ENCODE measurements around the gene CHD2. TPM values are rescaled to one million over a fixed set of nuclear protein-coding genes. Genes with fewer than 3 reads are reported as not detected.

The CHD2 gene
- total RNA-seq, 1 experiment from 2014 or later: 63.3 TPM

GRCh38 chr15:92997821-92998220 lies 97.7 kb downstream of the CHD2 start:
- no peak overlapping the region for H3K18ac ChIP-seq (ENCODE audit: insufficient read length, low read depth, low read length)
- DNase-seq: no peak
- H3T11ph ChIP-seq (ENCODE audit: low read length): no peak overlapping the region
- no peak overlapping the region for H3K4me2 ChIP-seq (ENCODE audit: insufficient read depth, insufficient read length, low read length)
- H2BK12ac ChIP-seq (ENCODE audit: insufficient read length, low read depth, low read length): no peak overlapping the region
- Mint-ChIP-seq H3K4me1 (no peaks in the 10 kb centered on the region), H3K36me3 (ENCODE audit: insufficient read depth in 1 of 3, low read depth in 3 of 3) (peaks cover 63 to 88% (median 87%) of the 10 kb centered on the region in 3 experiments), H3K9me3 (no peaks in the 10 kb centered on the region), H3K4me3 (no peak overlapping the region), H3K27ac (no peak overlapping the region; a peak in 3 of 7 replicates), H3K27me3 (ENCODE audit: low read depth) (no peaks in the 10 kb centered on the region)
- H3K14ac ChIP-seq (ENCODE audit: insufficient read depth, low read length): no peak overlapping the region
- H3K4me1 ChIP-seq (ENCODE audit: insufficient read depth, low read length): no peaks in the 10 kb centered on the region
- WGBS (ENCODE audit: extremely low coverage, insufficient read length, low lambda C conversion rate): no CpG with 5 or more reads among the region's 6 CpGs
- H3K4ac ChIP-seq (ENCODE audit: low read depth, low read length): no peak overlapping the region
- no peak overlapping the region for H2BK20ac ChIP-seq (ENCODE audit: low read depth, low read length, poor library complexity, severe bottlenecking)
- H3K27ac ChIP-seq (ENCODE audit: insufficient read length, low read depth, low read length): no peak overlapping the region
- no peaks in the 10 kb centered on the region for H3K27me3 ChIP-seq (ENCODE audit: insufficient read depth, low read length)
- H2BK15ac ChIP-seq (ENCODE audit: low read depth, low read length): no peak overlapping the region
- H3K23me2 ChIP-seq (ENCODE audit: insufficient read length, low read depth, low read length, poor library complexity, severe bottlenecking): no peaks in the 10 kb centered on the region
- no peak for TF ChIP-seq CTCF (conservative IDR thresholded peaks at IDR 0.05)
- H2AK5ac ChIP-seq (ENCODE audit: insufficient read length, low read length): no peak overlapping the region
- no peak overlapping the region for H3K56ac ChIP-seq (ENCODE audit: insufficient read length, low read depth, low read length)
- no peak overlapping the region for H4K8ac ChIP-seq (replicated peaks; ENCODE audit: insufficient read length, low read depth, low read length)
- H3K79me2 ChIP-seq (ENCODE audit: insufficient read depth, low read length): no peaks in the 10 kb centered on the region
- H2BK5ac ChIP-seq (ENCODE audit: insufficient read length, low read length): no peak overlapping the region
- no peak overlapping the region for H2BK120ac ChIP-seq (ENCODE audit: low read depth, low read length, poor library complexity, severe bottlenecking)
- no peak overlapping the region for H2AFZ ChIP-seq (ENCODE audit: low read length)
- no peak overlapping the region for H4K5ac ChIP-seq (ENCODE audit: insufficient read length, low read depth, low read length)
- H4K20me1 ChIP-seq (ENCODE audit: control insufficient read depth, insufficient read depth, insufficient read length): no peaks in the 10 kb centered on the region
- no peaks in the 10 kb centered on the region for H3K79me1 ChIP-seq (ENCODE audit: insufficient read depth, low read depth, low read length, poor library complexity, severe bottlenecking)
- no peak overlapping the region for H4K91ac ChIP-seq (ENCODE audit: insufficient read length, low read depth, low read length)
- H3K9me3 ChIP-seq (ENCODE audit: control insufficient read depth, low read depth, low read length): no peaks in the 10 kb centered on the region
- H3K9ac ChIP-seq (ENCODE audit: extremely low read depth, insufficient read length, low read length): no peak overlapping the region
- no peak overlapping the region for H3K23ac ChIP-seq (ENCODE audit: insufficient read length, low read depth, low read length)

Data from H9 (cell line).